ENCODE results near the gene MPPED1. TPM values are rescaled to one million over a fixed set of nuclear protein-coding genes. Genes with fewer than 3 reads are reported as not detected.

MPPED1 gene
- total and polyA plus RNA-seq, 2 of the 13 experiments (the other 11 are each of a cell fraction or from before 2014, with no cell fraction given): 0.77 TPM; not detected in 1

- in situ Hi-C loops (cut with HindIII; ENCODE audit: extremely low pct_ligation_motif_present, low pct_unique_long_range_greater_than_20kb) (no loop called here), intact Hi-C loops (cut with micrococcal nuclease; ENCODE audit: unreplicated experiment) (no loop called here)
- H3K36me3 ChIP-seq (replicated peaks in 1 of 2; ENCODE audit: control insufficient read depth in 1 of 2, insufficient read depth in 2 of 2, low read length in 2 of 2): no peaks in the 10 kb centered on the region
- H3K27ac ChIP-seq (ENCODE audit: extremely low read length, insufficient read depth, low read length): no peak overlapping the region
- H3K27me3 ChIP-seq (ENCODE audit: control insufficient read depth in 1 of 2, insufficient read depth in 2 of 2, low read length in 2 of 2): peaks cover 1 to 35% of the 10 kb centered on the region in 2 experiments; a peak in 2 of 5 replicates
- no peaks in the 10 kb centered on the region for H3K4me1 ChIP-seq (ENCODE audit: insufficient read depth, low read length)
- DNase-seq (ENCODE audit: low spot score): no peak
- H4K20me1 ChIP-seq (ENCODE audit: insufficient read depth, low read length): no peaks in the 10 kb centered on the region
- 24% methylated on average over 9 of the region's 34 CpGs for WGBS (ENCODE audit: low lambda C conversion rate)
- H3K79me2 ChIP-seq (ENCODE audit: insufficient read depth, low read length): no peaks in the 10 kb centered on the region
- ChIA-PET CTCF (ENCODE audit: low intra/inter-chr PET ratio, low total read pairs) (no interaction called here), POLR2A (no interaction called here)
- no peak for FAIRE-seq
- no peak overlapping the region for H3K4me3 ChIP-seq (replicated peaks in 1 of 3; ENCODE audit: insufficient read depth in 1 of 3, low read depth in 2 of 3, low read length in 3 of 3)
- no peak overlapping the region for H2AFZ ChIP-seq (ENCODE audit: low read length)
- no peak overlapping the region for H3K4me2 ChIP-seq (ENCODE audit: low read depth, low read length)
- ATAC-seq: no peak
- H3K9me3 ChIP-seq (ENCODE audit: low read length): no peaks in the 10 kb centered on the region
- BruUV-seq (replicated peaks): no TSS peak
- H3K9ac ChIP-seq (ENCODE audit: insufficient read depth, low read depth, low read length): no peak overlapping the region
- TF ChIP-seq HMG20B (CRISPR knock-in tag; conservative IDR thresholded peaks at IDR 0.05) (no peak), ZNF253 (CRISPR knock-in tag; IDR thresholded peaks at IDR 0.05; ENCODE audit: borderline replicate concordance) (no peak), ZKSCAN1 (IDR thresholded peaks at IDR 0.05; ENCODE audit: low read length) (no peak), DMAP1 (CRISPR knock-in tag; IDR thresholded peaks at IDR 0.05) (no peak), AGO1 (IDR thresholded peaks at IDR 0.05; ENCODE audit: low read depth, low read length, poor library complexity, severe bottlenecking) (no peak), NFATC3 (CRISPR knock-in tag; IDR thresholded peaks at IDR 0.05) (no peak), ZSCAN12 (CRISPR knock-in tag; IDR thresholded peaks at IDR 0.05) (no peak), EZH2 (conservative IDR thresholded peaks at IDR 0.05; ENCODE audit: low read depth, low read length) (no peak), ZNF878 (CRISPR knock-in tag; IDR thresholded peaks at IDR 0.05) (no peak), POGZ (CRISPR knock-in tag; IDR thresholded peaks at IDR 0.05) (no peak), CBFB (CRISPR knock-in tag; IDR thresholded peaks at IDR 0.05) (no peak), CTCF (CRISPR knock-in tag; IDR thresholded peaks at IDR 0.05) (no peak), PAXIP1 (CRISPR knock-in tag; conservative IDR thresholded peaks at IDR 0.05) (no peak), ZNF589 (CRISPR knock-in tag; conservative IDR thresholded peaks at IDR 0.05) (no peak)
Measured at GRCh38 chr22:43530349-43531201, 118.8 kb downstream of the MPPED1 start.
